Kidney epithelial cell (primary cell): ENCODE data around the gene SEZ6L. TPM values are rescaled to one million over a fixed set of nuclear protein-coding genes. Genes with fewer than 3 reads are reported as not detected.

ENCODE experiments used
- DNase-seq: peaks from one replicate; pipeline ENCODE4 v3.0.0-alpha.2; 2010; ENCODE audit warnings: low read depth
- H3K27me3 ChIP-seq: 2 replicates; pipeline ENCODE4 v1.6.0; 2011; ENCODE audit warnings: low read length; ENCODE audit not compliant: control insufficient read depth, insufficient read depth
- H3K36me3 ChIP-seq: 2 replicates; pipeline ENCODE4 v1.5.1; 2011; ENCODE audit warnings: low read length; ENCODE audit not compliant: control insufficient read depth, insufficient read depth
- H3K4me3 ChIP-seq: 2 replicates; pipeline ENCODE4 v1.5.1; 2011; ENCODE audit warnings: low read depth, mild to moderate bottlenecking, control low read depth, low read length
- total RNA-seq: library from RNA; depleted of rRNA; stranded (reverse); fragments of >200 nt; gene quantifications from 2 replicates; pipeline ENCODE4 v1.2.3, GENCODE V29; 2015
- TF ChIP-seq, protein P1 (sequence below): IDR thresholded peaks from 2 replicates; pipeline ENCODE4 v1.5.1; 2011; ENCODE audit warnings: mild to moderate bottlenecking, moderate library complexity, low read length, control low read depth, inconsistent platforms; ENCODE audit not compliant: insufficient read depth, poor library complexity, severe bottlenecking

SEZ6L gene
- total RNA-seq, result not detected in 2 replicates

DNA sequence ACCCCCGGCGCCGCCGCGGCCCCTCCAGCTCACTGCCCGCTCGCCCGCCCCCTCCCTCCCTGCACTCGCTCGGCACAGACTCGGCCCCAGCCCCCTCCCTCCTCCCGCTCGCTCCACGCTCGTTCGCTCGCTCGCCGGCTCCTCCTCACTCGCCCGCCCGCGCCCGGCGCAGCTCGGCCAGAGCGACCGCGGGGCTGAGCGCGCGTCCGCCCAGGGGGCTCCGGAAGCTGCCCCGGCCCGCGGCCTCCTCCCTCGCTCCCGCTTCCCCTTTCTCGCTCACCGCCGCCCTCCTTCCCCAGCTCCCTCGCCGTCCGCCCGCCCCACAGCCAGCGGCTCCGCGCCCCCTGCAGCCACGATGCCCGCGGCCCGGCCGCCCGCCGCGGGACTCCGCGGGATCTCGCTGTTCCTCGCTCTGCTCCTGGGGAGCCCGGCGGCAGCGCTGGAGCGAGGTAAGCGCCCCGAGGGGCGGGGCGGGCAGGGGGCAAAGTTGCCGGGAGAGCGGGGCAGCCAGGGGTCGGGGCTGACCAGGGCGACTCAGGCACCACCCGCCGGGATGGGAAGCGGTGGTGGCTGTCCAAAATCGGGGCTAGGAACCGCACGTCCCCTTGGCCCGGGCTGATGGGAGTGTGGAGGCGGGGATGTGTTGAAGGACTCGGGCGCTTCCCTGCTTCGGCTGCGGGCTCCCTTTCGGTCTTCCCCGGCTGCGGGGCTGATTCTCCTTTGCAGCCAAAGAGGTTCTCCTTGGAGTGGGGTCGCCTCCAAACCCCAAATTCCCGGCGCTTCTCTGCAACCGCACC lies at the start of gene SEZ6L:
TSS of gene SEZ6L (plus strand) at position 148 of the 797 bp plus-strand sequence. CDS start at position 356, 208 bp downstream.
- TF ChIP-seq, protein P1, sequence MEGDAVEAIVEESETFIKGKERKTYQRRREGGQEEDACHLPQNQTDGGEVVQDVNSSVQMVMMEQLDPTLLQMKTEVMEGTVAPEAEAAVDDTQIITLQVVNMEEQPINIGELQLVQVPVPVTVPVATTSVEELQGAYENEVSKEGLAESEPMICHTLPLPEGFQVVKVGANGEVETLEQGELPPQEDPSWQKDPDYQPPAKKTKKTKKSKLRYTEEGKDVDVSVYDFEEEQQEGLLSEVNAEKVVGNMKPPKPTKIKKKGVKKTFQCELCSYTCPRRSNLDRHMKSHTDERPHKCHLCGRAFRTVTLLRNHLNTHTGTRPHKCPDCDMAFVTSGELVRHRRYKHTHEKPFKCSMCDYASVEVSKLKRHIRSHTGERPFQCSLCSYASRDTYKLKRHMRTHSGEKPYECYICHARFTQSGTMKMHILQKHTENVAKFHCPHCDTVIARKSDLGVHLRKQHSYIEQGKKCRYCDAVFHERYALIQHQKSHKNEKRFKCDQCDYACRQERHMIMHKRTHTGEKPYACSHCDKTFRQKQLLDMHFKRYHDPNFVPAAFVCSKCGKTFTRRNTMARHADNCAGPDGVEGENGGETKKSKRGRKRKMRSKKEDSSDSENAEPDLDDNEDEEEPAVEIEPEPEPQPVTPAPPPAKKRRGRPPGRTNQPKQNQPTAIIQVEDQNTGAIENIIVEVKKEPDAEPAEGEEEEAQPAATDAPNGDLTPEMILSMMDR, result no peak
- Histone ChIP-seq H3K27me3 (peaks cover 27% of the 10 kb centered on the region), H3K4me3 (no peak within 1 kb of the TSS), H3K36me3 (no peaks in the 10 kb centered on the region)
- DNase-seq, result no peak

DNA sequence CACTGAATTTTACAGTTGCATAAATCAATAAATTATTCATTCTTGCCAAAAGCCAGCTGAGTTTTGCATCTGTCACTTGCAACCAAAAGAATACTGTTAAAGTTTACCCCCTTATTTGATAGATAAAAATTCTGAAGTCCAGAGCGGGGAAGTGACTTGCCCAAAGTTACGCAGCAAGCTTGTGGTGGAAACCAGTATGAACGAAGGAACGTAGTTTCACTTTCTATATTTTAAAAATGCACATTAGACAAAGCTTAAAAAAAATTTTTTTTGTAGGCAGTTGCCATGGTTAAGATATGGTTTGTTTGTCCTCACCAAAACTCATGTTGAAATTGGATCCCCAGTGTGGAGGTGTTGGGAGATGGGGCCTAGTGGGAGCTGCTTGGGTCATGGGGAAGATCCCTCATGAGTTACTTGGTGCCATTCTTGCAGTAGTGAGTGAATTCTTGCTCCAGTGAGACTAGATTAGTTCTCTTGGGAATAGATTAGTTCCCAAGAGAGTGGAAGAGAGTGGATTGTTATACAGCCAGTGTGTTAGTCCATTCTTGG lies 46.3 kb upstream of the SEZ6L start:
- H3K36me3 ChIP-seq, result no peaks in the 10 kb centered on the region
- TF ChIP-seq, protein P1, result no peak
- DNase-seq, result no peak

DNA sequence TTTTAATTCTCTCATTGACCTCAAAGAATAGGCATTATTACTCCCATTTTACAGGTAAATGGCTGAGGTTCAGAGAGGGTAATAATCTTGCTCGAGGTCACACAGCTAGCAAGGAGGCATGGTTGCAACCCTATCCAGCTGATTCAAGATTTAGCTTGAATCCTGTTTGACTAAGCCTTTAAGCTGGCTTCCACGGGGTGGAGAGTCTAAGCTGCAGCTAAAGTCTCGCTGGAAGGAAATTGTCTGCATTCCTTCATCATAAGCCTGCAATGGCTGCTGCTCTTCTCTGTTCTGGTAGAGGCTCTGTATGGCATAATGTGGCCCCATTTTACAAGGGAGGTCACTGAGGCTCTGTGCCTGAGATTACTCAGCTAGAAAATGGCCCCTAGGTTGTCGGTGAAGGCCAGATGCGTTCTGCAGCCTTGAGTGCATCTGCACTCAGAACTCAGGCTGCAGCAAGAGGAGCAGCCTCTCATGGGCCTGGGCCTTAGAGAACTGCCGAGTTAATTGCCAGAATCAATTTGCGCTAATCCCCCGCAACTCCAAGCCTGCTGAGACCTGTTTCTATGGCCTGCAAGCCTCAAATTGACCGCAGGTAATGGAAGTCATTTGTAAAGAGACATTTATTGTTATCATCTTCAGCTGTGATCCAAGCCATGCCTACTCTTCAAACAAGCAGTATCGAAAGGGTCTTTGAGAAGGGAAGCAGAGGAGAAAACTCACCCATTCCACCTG lies 44.1 kb upstream of the SEZ6L start:
- H3K27me3 ChIP-seq, result no peaks in the 10 kb centered on the region
- TF ChIP-seq, protein P1, result no peak
- no peak overlapping the region for H3K4me3 ChIP-seq
- H3K36me3 ChIP-seq, result no peaks in the 10 kb centered on the region
- no peak for DNase-seq

More for the DNA sequence above, 46.3 kb upstream of the SEZ6L start:
- Histone ChIP-seq H3K27me3 (no peaks in the 10 kb centered on the region), H3K4me3 (no peak overlapping the region)

DNA sequence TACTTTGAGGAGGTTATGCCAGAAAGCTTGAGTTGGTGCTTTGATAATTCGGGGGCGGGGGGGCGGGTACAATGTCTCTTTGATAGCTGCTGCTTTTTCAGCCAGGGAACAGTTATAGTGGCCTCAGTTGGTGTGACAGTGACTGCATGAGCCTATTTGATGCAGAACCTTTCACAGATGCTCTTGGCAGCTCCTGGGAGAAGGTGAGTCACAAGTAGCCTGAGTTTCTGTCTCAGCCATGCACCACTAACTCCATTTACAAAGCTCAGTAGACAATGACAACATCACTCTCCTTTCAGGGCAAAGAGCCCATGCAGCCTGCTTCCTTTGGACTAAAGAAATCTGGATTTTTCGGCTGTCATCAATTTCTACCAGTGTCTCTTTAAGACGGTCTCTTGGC lies 42.1 kb upstream of the SEZ6L start:
- Histone ChIP-seq H3K27me3 (no peaks in the 10 kb centered on the region), H3K36me3 (no peaks in the 10 kb centered on the region), H3K4me3 (no peak overlapping the region)
- TF ChIP-seq, protein P1, result no peak
- DNase-seq, result no peak

DNA sequence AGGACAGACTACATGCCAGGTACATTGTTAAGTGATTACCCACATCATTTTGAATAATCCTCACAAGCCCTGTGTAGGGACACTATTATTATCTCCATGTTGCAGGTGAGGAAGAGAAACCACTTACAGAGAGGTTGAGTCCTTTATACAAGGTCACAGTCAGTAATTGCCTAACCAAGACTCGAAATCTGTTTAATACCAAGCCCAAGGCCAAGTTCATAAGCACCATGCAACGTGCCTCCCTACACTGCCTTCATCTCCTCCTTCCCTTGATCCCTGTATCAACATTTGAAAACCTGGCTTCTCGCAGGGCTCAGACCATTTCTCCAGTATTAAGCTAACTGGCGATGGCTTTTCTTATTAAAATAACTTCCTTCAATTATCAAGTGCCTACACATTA lies 41.7 kb upstream of the SEZ6L start:
- Histone ChIP-seq H3K4me3 (no peak overlapping the region), H3K27me3 (no peaks in the 10 kb centered on the region), H3K36me3 (no peaks in the 10 kb centered on the region)
- no peak for DNase-seq
- TF ChIP-seq, protein P1, result no peak
